ENCODE results near the gene TAF11L8.
"Not testable (repeated sequence)": the region's sequence is repeated elsewhere in the genome, so short reads cannot be mapped to it uniquely, and the experiment has no call there.

Gene TAF11L8

DNA sequence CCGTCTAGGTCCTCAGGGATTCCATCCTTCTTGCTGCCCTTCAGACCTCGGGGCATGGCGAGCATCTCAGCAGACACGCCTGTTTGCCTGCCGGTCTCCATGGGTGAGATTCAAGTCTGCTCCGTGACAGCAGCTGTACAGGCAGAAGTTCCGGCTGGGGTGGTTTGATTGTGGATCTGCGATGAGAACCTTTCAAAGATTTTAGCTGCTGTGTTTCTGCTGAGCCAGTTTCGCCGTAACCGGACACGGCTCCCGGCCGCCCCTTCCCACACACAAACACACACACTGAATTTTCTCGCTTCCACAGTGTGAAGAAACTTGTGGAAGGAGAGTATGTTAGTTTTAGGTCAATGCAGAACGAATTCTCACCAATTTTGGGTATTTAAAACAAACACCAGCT, at the start of gene TAF11L8:
TSS of gene TAF11L8 (minus strand) at position 101 of the 400 bp plus-strand sequence.
- CTCF ChIA-PET = not testable (repeated sequence)

DNA sequence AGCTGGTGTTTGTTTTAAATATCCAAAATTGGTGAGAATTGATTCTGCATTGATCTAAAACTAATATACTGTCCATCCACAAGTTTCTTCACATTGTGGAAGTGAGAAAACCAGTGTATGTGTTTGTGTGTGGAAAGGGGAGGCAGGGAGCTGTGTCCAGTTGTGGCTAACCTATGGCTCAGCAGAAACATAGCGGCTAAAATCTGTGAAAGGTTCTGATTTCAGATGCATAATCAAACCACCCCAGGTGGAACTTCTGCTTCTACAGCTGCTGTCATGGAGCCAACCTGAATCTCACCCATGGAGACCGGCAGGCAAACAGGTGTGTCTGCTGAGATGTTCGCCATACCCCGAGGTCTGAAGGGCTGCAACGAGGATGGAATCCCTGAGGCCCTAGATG, 43.4 kb upstream of the TAF11L8 start, which contains the start of gene TAF11L14:
TSS of gene TAF11L14 (plus strand) at position 301 of the 400 bp plus-strand sequence.
- Histone ChIP-seq H3K4me3 (ENCODE audit: low read depth, low read length) (no peak within 1 kb of the TSS), H3K36me3 (ENCODE audit: control insufficient read depth in 2 of 2, insufficient read depth in 1 of 2, low read length in 2 of 2) (no peaks in the 10 kb centered on the region), H3K4me1 (ENCODE audit: control insufficient read depth, insufficient read depth, low read length) (no peaks in the 10 kb centered on the region), H3K27ac (ENCODE audit: extremely low read depth, low read depth, low read length) (no peak within 1 kb of the TSS), H3K9me3 (ENCODE audit: control insufficient read depth, insufficient read depth, low read depth, low read length) (no peaks in the 10 kb centered on the region)
- CTCF ChIA-PET = no interaction called here
- TF ChIP-seq ZFP3 (tag by site-specific recombination; IDR thresholded peaks at IDR 0.05; ENCODE audit: low read depth) (no peak), SALL2 (tag by site-specific recombination; IDR thresholded peaks at IDR 0.05; ENCODE audit: borderline replicate concordance) (no peak), ZNF404 (tag by site-specific recombination; IDR thresholded peaks at IDR 0.05) (no peak), PATZ1 (tag by site-specific recombination; IDR thresholded peaks at IDR 0.05) (no peak), ZNF501 (tag by site-specific recombination; IDR thresholded peaks at IDR 0.05) (no peak), ZNF132 (tag by site-specific recombination; IDR thresholded peaks at IDR 0.05; ENCODE audit: borderline replicate concordance) (no peak), ZNF274 (IDR thresholded peaks at IDR 0.05; ENCODE audit: low read length) (no peak), ZNF274 (tag by site-specific recombination; IDR thresholded peaks at IDR 0.05; ENCODE audit: borderline replicate concordance) (no peak), ZNF621 (tag by site-specific recombination; IDR thresholded peaks at IDR 0.05) (no peak), TRIM28 (IDR thresholded peaks at IDR 0.05; ENCODE audit: borderline replicate concordance, low read length) (no peak)
- TF ChIP-seq, protein P1, sequence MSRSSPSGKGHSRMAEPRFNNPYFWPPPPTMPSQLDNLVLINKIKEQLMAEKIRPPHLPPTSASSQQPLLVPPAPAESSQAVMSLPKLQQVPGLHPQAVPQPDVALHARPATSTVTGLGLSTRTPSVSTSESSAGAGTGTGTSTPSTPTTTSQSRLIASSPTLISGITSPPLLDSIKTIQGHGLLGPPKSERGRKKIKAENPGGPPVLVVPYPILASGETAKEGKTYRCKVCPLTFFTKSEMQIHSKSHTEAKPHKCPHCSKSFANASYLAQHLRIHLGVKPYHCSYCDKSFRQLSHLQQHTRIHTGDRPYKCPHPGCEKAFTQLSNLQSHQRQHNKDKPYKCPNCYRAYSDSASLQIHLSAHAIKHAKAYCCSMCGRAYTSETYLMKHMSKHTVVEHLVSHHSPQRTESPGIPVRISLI (tag by site-specific recombination; IDR thresholded peaks at IDR 0.05) = no peak
- POLR2A ChIA-PET = no interaction called here

More for the DNA sequence above, at the start of gene TAF11L8:
- POLR2A ChIA-PET; H3K4me1 ChIP-seq (ENCODE audit: control insufficient read depth, insufficient read depth, low read length); H3K4me3 ChIP-seq (ENCODE audit: low read depth, low read length); H3K36me3 ChIP-seq (ENCODE audit: control insufficient read depth in 2 of 2, insufficient read depth in 1 of 2, low read length in 2 of 2); H3K27ac ChIP-seq (ENCODE audit: extremely low read depth, low read depth, low read length); H3K9me3 ChIP-seq (ENCODE audit: control insufficient read depth, insufficient read depth, low read depth, low read length): not testable (repeated sequence)

- H3K4me1 ChIP-seq (ENCODE audit: control insufficient read depth, insufficient read depth, low read length); H3K4me3 ChIP-seq (ENCODE audit: low read depth, low read length); H3K36me3 ChIP-seq (ENCODE audit: control insufficient read depth in 2 of 2, insufficient read depth in 1 of 2, low read length in 2 of 2); H3K27ac ChIP-seq (ENCODE audit: extremely low read depth, low read depth, low read length); H3K9me3 ChIP-seq (ENCODE audit: control insufficient read depth, insufficient read depth, low read depth, low read length); POLR2A ChIA-PET; CTCF ChIA-PET: not testable (repeated sequence)
These were observed 41.0 kb upstream of the TAF11L8 start, which contains the start of gene TAF11L13 for GRCh38 chr5:17631788-17632187. TAF11L13 (plus strand) TSS chr5:17632088.

GRCh38 chr5:17625686-17626085, 34.9 kb upstream of the TAF11L8 start:
- Histone ChIP-seq H3K4me1 (ENCODE audit: control insufficient read depth, insufficient read depth, low read length) (no peaks in the 10 kb centered on the region), H3K27ac (ENCODE audit: extremely low read depth, low read depth, low read length) (no peak overlapping the region), H3K9me3 (ENCODE audit: control insufficient read depth, insufficient read depth, low read depth, low read length) (no peaks in the 10 kb centered on the region), H3K36me3 (ENCODE audit: control insufficient read depth in 2 of 2, insufficient read depth in 1 of 2, low read length in 2 of 2) (no peaks in the 10 kb centered on the region), H3K4me3 (ENCODE audit: low read depth, low read length) (no peak overlapping the region)
- CTCF ChIA-PET = no interaction called here
- POLR2A ChIA-PET = no interaction called here
- no peak for TF ChIP-seq ZNF221 (tag by site-specific recombination; IDR thresholded peaks at IDR 0.05; ENCODE audit: borderline replicate concordance)
- TF ChIP-seq SP2 (tag by site-specific recombination; IDR thresholded peaks at IDR 0.05) = no peak
- no peak for TF ChIP-seq ZNF138 (tag by site-specific recombination; IDR thresholded peaks at IDR 0.05; ENCODE audit: borderline replicate concordance)
- no peak for TF ChIP-seq GLI4 (tag by site-specific recombination; IDR thresholded peaks at IDR 0.05)
- no peak for TF ChIP-seq ZNF19 (tag by site-specific recombination; IDR thresholded peaks at IDR 0.05; ENCODE audit: low read depth)
- no peak for TF ChIP-seq ZNF707 (tag by site-specific recombination; IDR thresholded peaks at IDR 0.05)
- no peak for TF ChIP-seq ZNF133 (tag by site-specific recombination; IDR thresholded peaks at IDR 0.05)
- no peak for TF ChIP-seq ZNF16 (tag by site-specific recombination; IDR thresholded peaks at IDR 0.05; ENCODE audit: low read depth)
- TF ChIP-seq ZNF639 (tag by site-specific recombination; IDR thresholded peaks at IDR 0.05) = no peak
- TF ChIP-seq PBX3 (CRISPR knock-in tag; IDR thresholded peaks at IDR 0.05) = no peak
- TF ChIP-seq TCF7L2 (IDR thresholded peaks at IDR 0.05; ENCODE audit: borderline replicate concordance, low read depth, low read length) = no peak
- no peak for TF ChIP-seq IKZF3 (tag by site-specific recombination; IDR thresholded peaks at IDR 0.05)
- no peak for TF ChIP-seq ZNF404 (tag by site-specific recombination; IDR thresholded peaks at IDR 0.05)
